ENCODE results near the gene ELP6.

Gene ELP6

DNA sequence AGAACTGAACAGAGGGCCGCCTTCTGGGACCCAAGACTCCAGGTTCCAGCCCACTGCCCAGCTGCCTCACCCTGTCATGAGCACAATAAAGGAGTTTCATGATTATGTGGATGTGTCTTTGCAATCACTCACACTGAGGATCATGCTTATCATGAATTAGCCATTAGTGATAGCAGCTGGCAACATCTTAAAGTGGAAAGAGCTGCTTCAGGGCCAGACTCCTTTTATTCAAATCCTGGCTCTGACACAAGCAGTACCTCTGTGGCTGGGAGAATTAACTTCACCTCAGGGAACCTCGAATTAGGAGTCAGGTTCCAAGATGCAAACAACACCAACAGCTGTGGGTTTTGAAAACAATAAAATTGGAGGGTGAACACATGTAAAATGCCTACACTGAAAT lies 31.1 kb downstream of the ELP6 start:
- TF ChIP-seq, protein P1, sequence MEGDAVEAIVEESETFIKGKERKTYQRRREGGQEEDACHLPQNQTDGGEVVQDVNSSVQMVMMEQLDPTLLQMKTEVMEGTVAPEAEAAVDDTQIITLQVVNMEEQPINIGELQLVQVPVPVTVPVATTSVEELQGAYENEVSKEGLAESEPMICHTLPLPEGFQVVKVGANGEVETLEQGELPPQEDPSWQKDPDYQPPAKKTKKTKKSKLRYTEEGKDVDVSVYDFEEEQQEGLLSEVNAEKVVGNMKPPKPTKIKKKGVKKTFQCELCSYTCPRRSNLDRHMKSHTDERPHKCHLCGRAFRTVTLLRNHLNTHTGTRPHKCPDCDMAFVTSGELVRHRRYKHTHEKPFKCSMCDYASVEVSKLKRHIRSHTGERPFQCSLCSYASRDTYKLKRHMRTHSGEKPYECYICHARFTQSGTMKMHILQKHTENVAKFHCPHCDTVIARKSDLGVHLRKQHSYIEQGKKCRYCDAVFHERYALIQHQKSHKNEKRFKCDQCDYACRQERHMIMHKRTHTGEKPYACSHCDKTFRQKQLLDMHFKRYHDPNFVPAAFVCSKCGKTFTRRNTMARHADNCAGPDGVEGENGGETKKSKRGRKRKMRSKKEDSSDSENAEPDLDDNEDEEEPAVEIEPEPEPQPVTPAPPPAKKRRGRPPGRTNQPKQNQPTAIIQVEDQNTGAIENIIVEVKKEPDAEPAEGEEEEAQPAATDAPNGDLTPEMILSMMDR (IDR thresholded peaks at IDR 0.05), result no peak

DNA sequence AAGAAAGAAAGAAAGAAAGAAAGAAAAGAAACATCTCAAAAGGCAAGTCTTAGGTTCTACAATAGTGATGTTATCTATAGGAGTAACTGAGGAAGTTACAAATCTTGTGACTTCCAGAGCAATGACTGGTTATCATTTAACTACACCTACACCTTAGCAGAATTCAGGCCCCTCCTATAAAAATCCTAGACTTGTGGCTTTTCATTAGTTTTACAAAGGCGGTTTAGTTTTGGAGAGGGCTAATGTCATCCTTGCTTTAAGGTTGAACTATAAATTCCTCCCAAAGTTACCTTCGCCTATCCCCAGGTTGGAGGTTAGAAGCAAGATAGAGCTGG lies 33.7 kb downstream of the ELP6 start:
- TF ChIP-seq, protein P1 (IDR thresholded peaks at IDR 0.05), result no peak

DNA sequence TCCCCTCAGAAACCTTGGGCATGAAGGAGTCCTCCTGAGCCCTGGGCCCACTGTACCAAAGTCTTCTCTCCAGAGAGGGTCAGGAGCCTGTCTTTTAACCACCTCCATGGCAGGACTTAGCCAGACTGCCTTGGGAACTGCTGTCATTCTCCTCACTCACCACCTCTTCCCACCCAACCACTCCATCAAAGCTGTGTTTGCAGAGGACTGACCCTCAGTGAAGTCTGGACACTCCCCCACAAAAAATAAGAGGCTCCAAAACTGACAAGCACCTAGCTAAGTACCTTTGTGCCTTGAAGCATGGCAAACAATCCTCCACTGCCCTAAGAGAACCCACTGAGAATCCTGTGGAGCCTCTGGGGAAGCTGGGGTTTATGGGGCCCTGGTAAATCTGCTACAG lies 35.5 kb downstream of the ELP6 start:
- TF ChIP-seq, protein P1 (IDR thresholded peaks at IDR 0.05), result no peak

DNA sequence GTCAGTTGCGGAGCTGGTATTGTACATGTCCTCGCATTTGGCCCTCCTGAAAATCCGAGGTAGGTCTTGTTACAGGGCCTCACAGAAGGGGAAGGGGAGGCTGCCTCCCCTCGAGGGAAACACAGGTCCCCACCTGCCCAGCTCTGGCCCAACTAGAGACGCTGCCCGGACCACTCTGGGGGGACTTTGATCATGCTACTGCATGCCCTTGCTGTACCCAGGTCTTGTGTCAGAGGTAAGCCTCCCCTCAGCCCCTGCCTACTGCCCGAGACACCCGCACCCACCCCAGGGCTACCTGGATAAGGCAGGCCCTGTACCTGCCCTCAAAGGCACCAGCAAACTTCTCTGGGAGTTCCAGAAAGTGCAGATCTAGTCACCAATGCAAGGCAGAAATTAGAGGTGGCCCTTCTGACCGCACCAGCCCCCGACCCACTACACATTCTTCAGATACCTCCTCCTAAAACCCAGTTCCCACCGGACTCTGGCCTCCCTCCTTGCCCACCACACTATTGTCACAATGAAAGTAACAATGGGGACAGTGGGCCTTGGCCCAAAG lies 36.8 kb downstream of the ELP6 start:
- TF ChIP-seq, protein P1 (IDR thresholded peaks at IDR 0.05), result no peak

DNA sequence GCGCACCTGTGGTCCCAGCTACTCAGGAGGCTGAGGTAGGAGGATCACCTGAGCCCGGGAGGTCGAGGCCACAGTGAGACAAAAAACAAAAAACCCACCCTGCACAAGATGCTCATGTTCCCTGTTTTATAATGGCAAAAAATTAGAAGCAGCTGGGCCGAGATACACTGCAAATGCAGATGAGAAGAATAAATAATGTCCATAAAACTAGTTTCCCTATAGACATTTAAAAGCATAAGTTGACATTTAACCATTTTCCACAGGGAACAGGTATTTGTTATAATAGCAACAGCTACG lies 37.2 kb downstream of the ELP6 start:
- TF ChIP-seq, protein P1 (IDR thresholded peaks at IDR 0.05), result no peak

DNA sequence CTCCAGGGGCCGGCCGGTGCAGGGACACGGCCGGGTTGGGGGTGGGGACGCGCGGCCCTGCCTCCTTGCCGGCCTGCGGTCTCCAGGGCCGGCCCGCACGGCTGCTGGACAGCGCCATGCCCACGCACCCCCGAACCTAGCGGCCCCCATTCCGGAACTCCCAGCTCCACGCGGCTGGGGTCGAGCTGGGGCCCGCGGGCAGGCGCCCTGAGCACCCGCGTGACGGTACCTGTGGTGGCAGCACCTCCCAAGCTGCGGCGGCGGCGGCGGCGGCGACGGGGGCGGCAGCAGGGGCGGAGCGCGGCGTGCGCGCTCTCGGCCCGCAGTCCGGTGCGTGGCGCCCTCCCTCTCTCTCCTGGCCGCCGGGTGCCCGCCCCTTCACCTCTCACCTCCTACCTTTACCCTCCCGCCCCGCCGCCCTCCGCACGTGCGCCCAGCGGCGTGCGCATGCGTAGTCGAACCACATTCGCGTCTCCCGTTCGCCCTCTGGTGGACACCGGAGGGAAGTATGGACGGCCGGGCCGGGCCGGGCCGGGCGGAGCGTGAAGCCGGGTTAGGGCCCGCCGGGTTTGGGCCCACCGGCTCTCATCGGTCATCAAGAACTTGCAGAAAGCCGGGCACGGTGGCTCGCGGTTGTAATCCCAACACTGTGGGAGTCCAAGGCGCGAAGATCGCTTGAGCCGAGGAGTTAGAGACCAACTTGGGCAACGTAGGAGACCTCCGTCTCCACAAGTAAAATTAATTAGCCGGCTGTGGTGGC lies 37.8 kb downstream of the ELP6 start, which contains the start of gene SCAP:
Gene SCAP (minus strand): TSS at position 372 of the 760 bp plus-strand sequence. CDS start 32,948 bp downstream, outside the sequence.
- TF ChIP-seq, protein P1 (IDR thresholded peaks at IDR 0.05), result peak; percentile 87

DNA sequence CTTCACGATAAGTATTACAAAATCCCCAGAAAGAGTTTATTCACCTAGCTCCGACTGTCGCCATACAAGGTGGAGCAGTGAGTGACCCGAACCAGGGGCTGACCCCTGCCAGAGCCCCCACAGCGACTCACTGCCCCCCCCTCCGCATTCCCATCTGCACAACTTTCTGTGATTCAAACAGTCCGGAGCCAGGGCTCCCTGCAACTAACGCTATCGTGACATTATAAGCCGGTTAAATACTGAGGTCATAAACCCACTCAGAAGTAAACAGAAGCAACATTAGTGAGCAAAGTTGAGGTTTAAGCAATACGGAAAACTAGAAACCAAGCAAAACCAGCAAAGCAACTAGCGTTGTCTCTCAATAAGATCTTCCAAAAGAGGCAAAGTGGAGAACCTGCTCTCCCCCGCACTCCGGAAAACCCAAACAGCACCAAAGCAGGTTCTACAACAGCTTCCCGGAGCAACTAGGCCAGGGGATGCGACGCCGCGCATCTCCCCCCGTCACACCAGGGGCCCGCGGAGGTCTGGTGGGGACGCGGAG lies 38.4 kb downstream of the ELP6 start:
- TF ChIP-seq, protein P1 (IDR thresholded peaks at IDR 0.05), result no peak

Data from LNCAP (cell line).